SK-N-SH (cell line): ENCODE data around the gene MRPL14.

Experiments used
- EP300 ChIP-seq, 2 experiments: IDR thresholded peaks; 2 replicates each; pipeline versions ENCODE4 v1.4.0 to v1.6.1; 2012; ENCODE audit warnings: borderline replicate concordance in 1 of 2, low read depth in 1 of 2, low read length in 1 of 2
- EZH2phosphoT487 ChIP-seq: fragments of 200-600 bp; sonication (generic); IDR thresholded peaks from 2 replicates; pipeline ENCODE4 v1.6.1; 2017; ENCODE audit warnings: low read depth, mixed run types, mild to moderate bottlenecking, antibody characterized with exemption, moderate library complexity, borderline replicate concordance
- JUND ChIP-seq: IDR thresholded peaks from 2 replicates; pipeline ENCODE4 v1.4.0; 2012
- MAX ChIP-seq: IDR thresholded peaks from 2 replicates; pipeline ENCODE4 v1.4.0; 2012; ENCODE audit warnings: low read depth
- MEF2A ChIP-seq: IDR thresholded peaks from 2 replicates; pipeline ENCODE4 v1.4.0; 2012; ENCODE audit warnings: low read depth, borderline replicate concordance
- NRF1 ChIP-seq: IDR thresholded peaks from 2 replicates; pipeline ENCODE4 v1.6.1; 2012; ENCODE audit warnings: low read depth, mild to moderate bottlenecking, low read length
- POLR2AphosphoS5 ChIP-seq: IDR thresholded peaks from 2 replicates; pipeline ENCODE4 v1.6.1; 2012; ENCODE audit warnings: low read depth, low read length
- RAD21 ChIP-seq: IDR thresholded peaks from 2 replicates; pipeline ENCODE4 v1.6.1; 2012; ENCODE audit warnings: mild to moderate bottlenecking, low read length
- TAF1 ChIP-seq: IDR thresholded peaks from 2 replicates; pipeline ENCODE4 v1.6.1; 2012; ENCODE audit warnings: low read depth, mild to moderate bottlenecking, low read length, moderate library complexity, borderline replicate concordance
- TCF12 ChIP-seq: IDR thresholded peaks from 2 replicates; pipeline ENCODE4 v1.4.0; 2012
- YY1 ChIP-seq: IDR thresholded peaks from 2 replicates; pipeline ENCODE4 v1.4.0; 2012; ENCODE audit warnings: low read depth, mild to moderate bottlenecking
- TF ChIP-seq, protein P1 (sequence below): fragments of 200-600 bp; sonication (generic); IDR thresholded peaks from 2 replicates; pipeline ENCODE4 v1.6.1; 2017; ENCODE audit warnings: antibody characterized with exemption, mild to moderate bottlenecking, moderate library complexity

DNA sequence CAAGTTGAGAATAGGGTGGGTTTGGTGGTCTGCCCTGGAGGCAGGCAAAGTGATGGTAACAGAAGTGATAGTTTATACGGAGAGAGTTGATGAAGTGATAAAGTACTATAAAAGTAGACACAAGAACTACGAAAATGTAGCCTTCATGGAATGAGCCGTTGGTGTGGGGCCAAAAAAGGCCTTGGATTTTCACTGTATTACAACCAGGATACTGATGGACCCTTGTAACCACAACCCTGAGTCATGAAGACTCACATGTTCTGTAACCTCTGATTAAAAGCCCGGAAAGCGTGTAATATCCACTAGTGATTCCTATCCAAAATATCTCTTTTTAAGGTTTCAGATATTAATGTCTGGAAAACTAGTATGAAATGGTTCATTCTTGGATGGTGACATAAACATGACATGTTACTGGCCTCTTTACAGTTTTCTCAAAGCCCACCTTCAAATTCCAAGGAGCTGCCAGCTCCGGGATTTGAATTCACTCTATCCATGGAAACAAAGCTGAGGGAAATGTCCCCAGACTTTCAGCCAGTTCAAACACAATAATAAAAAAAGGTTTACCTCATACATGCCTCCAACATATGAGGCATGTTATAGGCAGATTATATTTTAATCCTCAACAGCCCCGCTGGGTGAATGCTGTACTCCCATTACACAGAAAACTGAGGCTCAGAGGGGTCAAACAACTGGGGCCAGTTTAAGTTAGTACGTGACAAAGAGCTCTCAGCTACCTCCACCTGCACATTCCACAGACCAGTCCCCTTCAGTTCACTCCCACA lies 55.4 kb downstream of the MRPL14 start:
- peak; percentile 78 for TF ChIP-seq TCF12
- no peak for TF ChIP-seq EZH2phosphoT487
- TF ChIP-seq, protein P1, sequence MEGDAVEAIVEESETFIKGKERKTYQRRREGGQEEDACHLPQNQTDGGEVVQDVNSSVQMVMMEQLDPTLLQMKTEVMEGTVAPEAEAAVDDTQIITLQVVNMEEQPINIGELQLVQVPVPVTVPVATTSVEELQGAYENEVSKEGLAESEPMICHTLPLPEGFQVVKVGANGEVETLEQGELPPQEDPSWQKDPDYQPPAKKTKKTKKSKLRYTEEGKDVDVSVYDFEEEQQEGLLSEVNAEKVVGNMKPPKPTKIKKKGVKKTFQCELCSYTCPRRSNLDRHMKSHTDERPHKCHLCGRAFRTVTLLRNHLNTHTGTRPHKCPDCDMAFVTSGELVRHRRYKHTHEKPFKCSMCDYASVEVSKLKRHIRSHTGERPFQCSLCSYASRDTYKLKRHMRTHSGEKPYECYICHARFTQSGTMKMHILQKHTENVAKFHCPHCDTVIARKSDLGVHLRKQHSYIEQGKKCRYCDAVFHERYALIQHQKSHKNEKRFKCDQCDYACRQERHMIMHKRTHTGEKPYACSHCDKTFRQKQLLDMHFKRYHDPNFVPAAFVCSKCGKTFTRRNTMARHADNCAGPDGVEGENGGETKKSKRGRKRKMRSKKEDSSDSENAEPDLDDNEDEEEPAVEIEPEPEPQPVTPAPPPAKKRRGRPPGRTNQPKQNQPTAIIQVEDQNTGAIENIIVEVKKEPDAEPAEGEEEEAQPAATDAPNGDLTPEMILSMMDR, result no peak
- TF ChIP-seq TAF1, result no peak
- no peak; the same call in 1 of the 2 replicates for TF ChIP-seq JUND
- no peak for TF ChIP-seq YY1
- no peak for TF ChIP-seq RAD21
- no peak for TF ChIP-seq MEF2A
- TF ChIP-seq NRF1, result no peak
- no peak; the same call in 1 of the 2 replicates for TF ChIP-seq POLR2AphosphoS5
- TF ChIP-seq MAX, result peak; percentile 43; the same call in 1 of the 2 replicates
- TF ChIP-seq EP300 (IDR thresholded peaks at IDR 0.05; ENCODE audit: borderline replicate concordance in 1 of 2, low read depth in 1 of 2, low read length in 1 of 2), result peak in 1 of 2 experiments; percentile 73; a peak in 1 of 4 replicates
